NCI-H187 (cell line): ENCODE results near the gene ADRA2C.

Experiments used
- DNase-seq, 2 experiments: peaks; one replicate each; lab custom pipeline; 2025; lab: John Stamatoyannopoulos, UW

The ADRA2C gene

GRCh38 chr4:3760841-3761240, 5.3 kb upstream of the ADRA2C start:
- DNase-seq, result no peak

GRCh38 chr4:3762264-3762663, 3.9 kb upstream of the ADRA2C start:
- DNase-seq, result no peak

- no peak for DNase-seq
These were observed 3.2 kb upstream of the ADRA2C start for GRCh38 chr4:3762753-3763549.

GRCh38 chr4:3765271-3766035, 732 bp upstream of the ADRA2C start:
- no peak for DNase-seq

GRCh38 chr4:3766785-3767569, 792 bp downstream of the ADRA2C start:
- no peak for DNase-seq

- no peak for DNase-seq
These were observed 1.5 kb downstream of the ADRA2C start for GRCh38 chr4:3767570-3768288.

GRCh38 chr4:3768842-3769641, 2.9 kb downstream of the ADRA2C start:
- DNase-seq, result no peak

GRCh38 chr4:3769642-3770184, 3.5 kb downstream of the ADRA2C start:
- no peak for DNase-seq

GRCh38 chr4:3770323-3771163, 4.4 kb downstream of the ADRA2C start:
- DNase-seq, result no peak

- DNase-seq, result no peak
These were observed 5.1 kb downstream of the ADRA2C start for GRCh38 chr4:3771164-3771809.

GRCh38 chr4:3771939-3772495, 5.8 kb downstream of the ADRA2C start:
- no peak for DNase-seq

GRCh38 chr4:3772632-3773031, 6.4 kb downstream of the ADRA2C start:
- no peak for DNase-seq

- no peak for DNase-seq
These were observed 7.4 kb downstream of the ADRA2C start for GRCh38 chr4:3773552-3774001.

- DNase-seq, result no peak
These were observed 8.2 kb downstream of the ADRA2C start for GRCh38 chr4:3774253-3774883.

- DNase-seq, result no peak
These were observed 8.8 kb downstream of the ADRA2C start for GRCh38 chr4:3775005-3775404.

GRCh38 chr4:3775576-3775975, 9.4 kb downstream of the ADRA2C start:
- DNase-seq, result no peak

- DNase-seq, result no peak
These were observed 10.2 kb downstream of the ADRA2C start for GRCh38 chr4:3776166-3777032.

- no peak for DNase-seq
These were observed 10.8 kb downstream of the ADRA2C start for GRCh38 chr4:3777033-3777390.
